Measurements from ENCODE around the gene DNHD1. TPM values are rescaled to one million over a fixed set of nuclear protein-coding genes. Genes with fewer than 3 reads are reported as not detected.

Gene DNHD1
- total and polyA plus RNA-seq, 2 experiments from 2014 or later, result 3.6 to 9.6 TPM

GRCh38 chr11:6544921-6545850, 48.1 kb downstream of the DNHD1 start (continued):
- TF ChIP-seq CTCF (conservative IDR thresholded peaks at IDR 0.05; ENCODE audit: low read depth in 2 of 2), result no peak

- Mint-ChIP-seq H3K4me3 (no peak overlapping the region), H3K27ac (no peak overlapping the region), H3K4me1 (no peaks in the 10 kb centered on the region; the same call in 2 of the 3 replicates), H3K27me3 (ENCODE audit: insufficient read depth, low read depth, poor library complexity) (peaks cover 4% of the 10 kb centered on the region), H3K9me3 (no peaks in the 10 kb centered on the region), H3K36me3 (ENCODE audit: low read depth) (no peaks in the 10 kb centered on the region)
- H4K20me1 ChIP-seq (replicated peaks; ENCODE audit: insufficient read depth), result no peaks in the 10 kb centered on the region
- no peak overlapping the region for H3K27ac ChIP-seq (ENCODE audit: low read depth)
- no peaks in the 10 kb centered on the region for H3K4me1 ChIP-seq (ENCODE audit: insufficient read depth)
- H3K27me3 ChIP-seq (ENCODE audit: insufficient read depth), result no peaks in the 10 kb centered on the region
- no peak overlapping the region for H3K4me2 ChIP-seq
- ATAC-seq (no peak), DNase-seq (ENCODE audit: low spot score) (no peak)
- H3F3A ChIP-seq (replicated peaks; ENCODE audit: low read depth), result no peaks in the 10 kb centered on the region
- no peak overlapping the region for H2AFZ ChIP-seq
- no peaks in the 10 kb centered on the region for H3K79me2 ChIP-seq (replicated peaks; ENCODE audit: insufficient read depth)
- no peak for TF ChIP-seq CTCF (conservative IDR thresholded peaks at IDR 0.05; ENCODE audit: low read depth in 2 of 2)
- TF ChIP-seq CREB1 (CRISPR knock-in tag; IDR thresholded peaks at IDR 0.05; ENCODE audit: low read depth), result no peak
- no peak for TF ChIP-seq STAT1 (IDR thresholded peaks at IDR 0.05; ENCODE audit: unreplicated experiment)
- TF ChIP-seq, protein P1, sequence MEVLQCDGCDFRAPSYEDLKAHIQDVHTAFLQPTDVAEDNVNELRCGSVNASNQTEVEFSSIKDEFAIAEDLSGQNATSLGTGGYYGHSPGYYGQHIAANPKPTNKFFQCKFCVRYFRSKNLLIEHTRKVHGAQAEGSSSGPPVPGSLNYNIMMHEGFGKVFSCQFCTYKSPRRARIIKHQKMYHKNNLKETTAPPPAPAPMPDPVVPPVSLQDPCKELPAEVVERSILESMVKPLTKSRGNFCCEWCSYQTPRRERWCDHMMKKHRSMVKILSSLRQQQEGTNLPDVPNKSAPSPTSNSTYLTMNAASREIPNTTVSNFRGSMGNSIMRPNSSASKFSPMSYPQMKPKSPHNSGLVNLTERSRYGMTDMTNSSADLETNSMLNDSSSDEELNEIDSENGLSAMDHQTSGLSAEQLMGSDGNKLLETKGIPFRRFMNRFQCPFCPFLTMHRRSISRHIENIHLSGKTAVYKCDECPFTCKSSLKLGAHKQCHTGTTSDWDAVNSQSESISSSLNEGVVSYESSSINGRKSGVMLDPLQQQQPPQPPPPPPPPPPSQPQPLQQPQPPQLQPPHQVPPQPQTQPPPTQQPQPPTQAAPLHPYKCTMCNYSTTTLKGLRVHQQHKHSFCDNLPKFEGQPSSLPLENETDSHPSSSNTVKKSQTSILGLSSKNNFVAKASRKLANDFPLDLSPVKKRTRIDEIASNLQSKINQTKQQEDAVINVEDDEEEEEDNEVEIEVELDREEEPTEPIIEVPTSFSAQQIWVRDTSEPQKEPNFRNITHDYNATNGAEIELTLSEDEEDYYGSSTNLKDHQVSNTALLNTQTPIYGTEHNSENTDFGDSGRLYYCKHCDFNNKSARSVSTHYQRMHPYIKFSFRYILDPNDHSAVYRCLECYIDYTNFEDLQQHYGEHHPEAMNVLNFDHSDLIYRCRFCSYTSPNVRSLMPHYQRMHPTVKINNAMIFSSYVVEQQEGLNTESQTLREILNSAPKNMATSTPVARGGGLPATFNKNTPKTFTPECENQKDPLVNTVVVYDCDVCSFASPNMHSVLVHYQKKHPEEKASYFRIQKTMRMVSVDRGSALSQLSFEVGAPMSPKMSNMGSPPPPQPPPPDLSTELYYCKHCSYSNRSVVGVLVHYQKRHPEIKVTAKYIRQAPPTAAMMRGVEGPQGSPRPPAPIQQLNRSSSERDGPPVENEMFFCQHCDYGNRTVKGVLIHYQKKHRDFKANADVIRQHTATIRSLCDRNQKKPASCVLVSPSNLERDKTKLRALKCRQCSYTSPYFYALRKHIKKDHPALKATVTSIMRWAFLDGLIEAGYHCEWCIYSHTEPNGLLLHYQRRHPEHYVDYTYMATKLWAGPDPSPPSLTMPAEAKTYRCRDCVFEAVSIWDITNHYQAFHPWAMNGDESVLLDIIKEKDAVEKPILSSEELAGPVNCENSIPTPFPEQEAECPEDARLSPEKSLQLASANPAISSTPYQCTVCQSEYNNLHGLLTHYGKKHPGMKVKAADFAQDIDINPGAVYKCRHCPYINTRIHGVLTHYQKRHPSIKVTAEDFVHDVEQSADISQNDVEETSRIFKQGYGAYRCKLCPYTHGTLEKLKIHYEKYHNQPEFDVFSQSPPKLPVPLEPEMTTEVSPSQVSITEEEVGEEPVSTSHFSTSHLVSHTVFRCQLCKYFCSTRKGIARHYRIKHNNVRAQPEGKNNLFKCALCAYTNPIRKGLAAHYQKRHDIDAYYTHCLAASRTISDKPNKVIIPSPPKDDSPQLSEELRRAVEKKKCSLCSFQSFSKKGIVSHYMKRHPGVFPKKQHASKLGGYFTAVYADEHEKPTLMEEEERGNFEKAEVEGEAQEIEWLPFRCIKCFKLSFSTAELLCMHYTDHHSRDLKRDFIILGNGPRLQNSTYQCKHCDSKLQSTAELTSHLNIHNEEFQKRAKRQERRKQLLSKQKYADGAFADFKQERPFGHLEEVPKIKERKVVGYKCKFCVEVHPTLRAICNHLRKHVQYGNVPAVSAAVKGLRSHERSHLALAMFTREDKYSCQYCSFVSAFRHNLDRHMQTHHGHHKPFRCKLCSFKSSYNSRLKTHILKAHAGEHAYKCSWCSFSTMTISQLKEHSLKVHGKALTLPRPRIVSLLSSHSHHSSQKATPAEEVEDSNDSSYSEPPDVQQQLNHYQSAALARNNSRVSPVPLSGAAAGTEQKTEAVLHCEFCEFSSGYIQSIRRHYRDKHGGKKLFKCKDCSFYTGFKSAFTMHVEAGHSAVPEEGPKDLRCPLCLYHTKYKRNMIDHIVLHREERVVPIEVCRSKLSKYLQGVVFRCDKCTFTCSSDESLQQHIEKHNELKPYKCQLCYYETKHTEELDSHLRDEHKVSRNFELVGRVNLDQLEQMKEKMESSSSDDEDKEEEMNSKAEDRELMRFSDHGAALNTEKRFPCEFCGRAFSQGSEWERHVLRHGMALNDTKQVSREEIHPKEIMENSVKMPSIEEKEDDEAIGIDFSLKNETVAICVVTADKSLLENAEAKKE (CRISPR knock-in tag; IDR thresholded peaks at IDR 0.05), result no peak
- no peak for TF ChIP-seq NANOG (IDR thresholded peaks at IDR 0.05; ENCODE audit: borderline replicate concordance)
- no peak for TF ChIP-seq JUNB (IDR thresholded peaks at IDR 0.05; ENCODE audit: unreplicated experiment)
- no peak for TF ChIP-seq POLR2AphosphoS5 (IDR thresholded peaks at IDR 0.05; ENCODE audit: low read depth)
- no peak overlapping the region for H3K4me3 ChIP-seq
- H3K36me3 ChIP-seq (ENCODE audit: insufficient read depth), result no peaks in the 10 kb centered on the region
- H3K9me2 ChIP-seq (ENCODE audit: insufficient read depth), result no peaks in the 10 kb centered on the region
Measured at GRCh38 chr11:6545917-6546605, 49.0 kb downstream of the DNHD1 start.
